HepG2 (cell line): ENCODE results near the gene IKBKE. TPM values are rescaled to one million over a fixed set of nuclear protein-coding genes. Genes with fewer than 3 reads are reported as not detected.

Experiments used
- BATF2 ChIP-seq: sonication (generic); formaldehyde crosslinking; IDR thresholded peaks from 2 replicates; pipeline ENCODE4 v1.8.0; 2022; ENCODE audit warnings: mild to moderate bottlenecking, missing genetic modification reagents, moderate library complexity
- FOXC1 ChIP-seq: sonication (generic); formaldehyde crosslinking; IDR thresholded peaks from 2 replicates; pipeline ENCODE4 v1.8.0; 2022; ENCODE audit warnings: mild to moderate bottlenecking, missing genetic modification reagents, borderline replicate concordance
- GATA4 ChIP-seq: sonication (generic); IDR thresholded peaks from 2 replicates; pipeline ENCODE4 v1.6.1; 2016; ENCODE audit warnings: antibody characterized with exemption, low read depth, borderline replicate concordance
- KDM5A ChIP-seq: fragments of 200-600 bp; sonication (generic); IDR thresholded peaks from 2 replicates; pipeline ENCODE4 v1.7.0; 2018; ENCODE audit warnings: antibody characterized with exemption, mild to moderate bottlenecking, low read length, borderline replicate concordance
- SKI ChIP-seq: fragments of 450-650 bp; IDR thresholded peaks from one replicate; pipeline ENCODE4 v1.6.1; 2018; ENCODE audit warnings: mild to moderate bottlenecking; ENCODE audit not compliant: partially characterized antibody
- SMC3 ChIP-seq: IDR thresholded peaks from 2 replicates; pipeline ENCODE4 v1.6.1; 2011; ENCODE audit warnings: low read length, improper control_type of control experiment
- ZNF605 ChIP-seq: sonication (generic); formaldehyde crosslinking; IDR thresholded peaks from 2 replicates; pipeline ENCODE4 v1.8.0; 2022; ENCODE audit warnings: mild to moderate bottlenecking, missing genetic modification reagents
- ZNF607 ChIP-seq: sonication (generic); formaldehyde crosslinking; IDR thresholded peaks from 2 replicates; pipeline ENCODE4 v1.5.1; 2020; ENCODE audit warnings: missing genetic modification reagents, mild to moderate bottlenecking, borderline replicate concordance
- ZNF704 ChIP-seq: sonication (generic); formaldehyde crosslinking; IDR thresholded peaks from 2 replicates; pipeline ENCODE4 v1.8.1; 2023; ENCODE audit warnings: mild to moderate bottlenecking, inconsistent platforms, moderate library complexity, missing genetic modification reagents, borderline replicate concordance
- polyA plus RNA-seq, 8 experiments: library from polyadenylated mRNA; depleted of rRNA in 3 of 8; stranded (reverse) in 7 of 8; unstranded in 1 of 8; fragments of >200 nt; fragmentation: Illumina TruSeq in 4 of 8; extraction: Trizol in 4 of 8; gene quantifications; 2 replicates each; pipeline versions ENCODE4 v1.2.1 to v1.2.3, GENCODE V29; 2011 to 2016; ENCODE audit warnings: low read depth in 4 of 8, missing spikeins in 1 of 8, mixed read lengths in 1 of 8; ENCODE audit not compliant: insufficient read depth in 1 of 8
- total RNA-seq, 5 experiments: library from RNA; depleted of rRNA; stranded (reverse); fragments of >200 nt; fragmentation: Illumina TruSeq; extraction: Trizol; gene quantifications; 2 replicates each; pipeline ENCODE4 v1.2.3, GENCODE V29; 2016; ENCODE audit warnings: low read depth in 1 of 5
- TF ChIP-seq, protein P1 (sequence below): sonication (generic); formaldehyde crosslinking; IDR thresholded peaks from 2 replicates; pipeline ENCODE4 v1.8.0; 2022; ENCODE audit warnings: mild to moderate bottlenecking, missing genetic modification reagents, borderline replicate concordance

Gene IKBKE
- total and polyA plus RNA-seq, 2 of the 13 experiments (the other 11 are each of a cell fraction or from before 2014, with no cell fraction given): 4.5 to 5.8 TPM

DNA sequence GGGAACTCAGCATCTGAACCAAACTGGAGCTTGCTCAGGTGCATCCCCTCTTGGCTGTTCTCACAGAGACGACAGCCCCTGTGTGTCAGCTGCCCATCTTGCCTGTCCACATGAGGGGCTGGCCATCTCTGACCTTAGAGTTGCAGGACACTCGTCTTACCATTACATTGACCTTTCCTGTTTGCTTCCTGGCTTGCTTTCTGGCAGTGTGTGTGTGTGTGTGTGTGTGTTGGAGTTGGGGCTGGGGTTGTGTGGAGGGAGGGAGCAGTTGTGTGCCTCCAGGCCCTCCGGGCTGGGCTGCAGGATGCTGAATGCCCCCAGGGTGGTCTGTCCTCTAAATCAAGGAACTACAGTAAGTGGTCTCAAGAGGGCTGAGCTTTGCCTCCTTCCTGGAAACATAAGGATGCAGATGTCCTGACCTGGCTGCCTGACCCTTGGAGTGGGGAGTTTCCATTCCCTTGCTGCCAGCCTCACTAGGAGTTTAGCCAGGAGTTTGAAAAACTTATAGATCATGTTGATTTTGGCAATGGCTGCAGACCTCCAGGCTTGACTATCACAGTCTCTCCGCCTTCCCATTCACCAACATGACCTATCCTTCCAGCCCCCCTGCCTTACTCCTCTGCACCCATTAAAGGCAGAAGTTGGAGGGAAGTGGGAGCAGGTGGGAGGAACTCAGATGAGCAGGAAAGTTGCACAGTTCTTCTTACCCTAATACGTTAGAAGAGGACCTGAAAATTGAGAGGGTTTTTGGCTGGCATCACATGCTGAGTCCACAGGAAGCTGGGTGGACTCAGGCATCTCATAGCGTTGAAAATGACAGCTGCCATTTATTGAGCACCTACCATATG lies 56.0 kb downstream of the IKBKE start (continued):
- TF ChIP-seq ZNF607 (CRISPR knock-in tag) (no peak), FOXC1 (CRISPR knock-in tag) (no peak), BATF2 (CRISPR knock-in tag) (no peak), SMC3 (no peak), ZNF605 (CRISPR knock-in tag) (no peak), SKI (no peak), ZNF704 (CRISPR knock-in tag) (no peak), KDM5A (no peak), GATA4 (no peak)
- TF ChIP-seq, protein P1, sequence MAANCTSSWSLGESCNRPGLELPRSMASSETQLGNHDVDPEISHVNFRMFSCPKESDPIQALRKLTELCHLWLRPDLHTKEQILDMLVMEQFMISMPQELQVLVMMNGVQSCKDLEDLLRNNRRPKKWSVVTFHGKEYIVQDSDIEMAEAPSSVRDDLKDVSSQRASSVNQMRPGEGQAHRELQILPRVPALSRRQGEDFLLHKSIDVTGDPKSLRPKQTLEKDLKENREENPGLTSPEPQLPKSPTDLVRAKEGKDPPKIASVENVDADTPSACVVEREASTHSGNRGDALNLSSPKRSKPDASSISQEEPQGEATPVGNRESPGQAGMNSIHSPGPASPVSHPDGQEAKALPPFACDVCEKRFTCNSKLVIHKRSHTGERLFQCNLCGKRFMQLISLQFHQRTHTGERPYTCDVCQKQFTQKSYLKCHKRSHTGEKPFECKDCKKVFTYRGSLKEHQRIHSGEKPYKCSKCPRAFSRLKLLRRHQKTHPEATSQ (CRISPR knock-in tag): no peak
- TF ChIP-seq, all 625 proteins: peak for 0
